Astrocyte (in vitro differentiated cells and primary cell): ENCODE measurements around the gene RBFOX2.

Experiments
- CTCF ChIP-seq: IDR thresholded peaks from 2 replicates; pipeline ENCODE4 v1.5.1; 2011; ENCODE audit warnings: low read depth, mild to moderate bottlenecking, inconsistent platforms, low read length, moderate library complexity; ENCODE audit not compliant: insufficient read depth
- EZH2 ChIP-seq: IDR thresholded peaks from 2 replicates; pipeline ENCODE4 v1.6.1; 2012; ENCODE audit warnings: mild to moderate bottlenecking, low read length, inconsistent platforms; ENCODE audit not compliant: insufficient read depth

- TF ChIP-seq CTCF (no peak), EZH2 (no peak)
Observed at GRCh38 chr22:35725521-35725920, 303.1 kb downstream of the RBFOX2 start.
